Measurements from ENCODE around the gene MET.

DNA sequence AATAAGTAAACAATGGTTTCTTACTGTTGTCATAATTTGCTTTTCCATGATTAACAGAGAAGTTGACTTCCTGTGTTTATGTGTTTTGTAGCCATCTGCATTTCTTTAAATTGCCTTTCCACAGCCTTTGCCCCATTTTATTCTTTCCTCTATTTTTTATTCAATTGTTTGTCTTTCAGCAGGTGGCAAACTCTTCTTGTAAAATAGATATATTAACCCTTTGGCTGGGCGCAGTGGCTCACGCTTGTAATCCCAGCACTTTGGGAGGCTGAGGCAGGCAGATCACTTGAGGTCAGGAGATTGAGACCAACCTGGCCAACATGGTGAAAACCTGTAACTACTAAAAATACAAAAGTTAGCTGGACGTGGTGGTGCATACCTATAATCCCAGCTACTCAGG lies 139.8 kb downstream of the MET start:
- TF ChIP-seq SRF (IDR thresholded peaks at IDR 0.05; ENCODE audit: low read depth in 2 of 2, low read length in 2 of 2) (no peak), HDAC2 (IDR thresholded peaks at IDR 0.05) (no peak), TCF7 (IDR thresholded peaks at IDR 0.05; ENCODE audit: borderline replicate concordance) (no peak), RBBP5 (conservative IDR thresholded peaks at IDR 0.05) (no peak), EZH2 (IDR thresholded peaks at IDR 0.05; ENCODE audit: borderline replicate concordance, control insufficient read depth, low read depth, low read length) (no peak), CBX5 (IDR thresholded peaks at IDR 0.05; ENCODE audit: low read depth) (no peak), POLR2A (IDR thresholded peaks at IDR 0.05; ENCODE audit: low read depth, low read length) (no peak), POLR2AphosphoS5 (IDR thresholded peaks at IDR 0.05; ENCODE audit: low read length) (no peak), RFX5 (IDR thresholded peaks at IDR 0.05; ENCODE audit: low read depth, low read length) (no peak), SREBF2 (IDR thresholded peaks at IDR 0.05; ENCODE audit: low read length) (no peak), NBN (IDR thresholded peaks at IDR 0.05) (no peak)
- TF ChIP-seq, protein P1, sequence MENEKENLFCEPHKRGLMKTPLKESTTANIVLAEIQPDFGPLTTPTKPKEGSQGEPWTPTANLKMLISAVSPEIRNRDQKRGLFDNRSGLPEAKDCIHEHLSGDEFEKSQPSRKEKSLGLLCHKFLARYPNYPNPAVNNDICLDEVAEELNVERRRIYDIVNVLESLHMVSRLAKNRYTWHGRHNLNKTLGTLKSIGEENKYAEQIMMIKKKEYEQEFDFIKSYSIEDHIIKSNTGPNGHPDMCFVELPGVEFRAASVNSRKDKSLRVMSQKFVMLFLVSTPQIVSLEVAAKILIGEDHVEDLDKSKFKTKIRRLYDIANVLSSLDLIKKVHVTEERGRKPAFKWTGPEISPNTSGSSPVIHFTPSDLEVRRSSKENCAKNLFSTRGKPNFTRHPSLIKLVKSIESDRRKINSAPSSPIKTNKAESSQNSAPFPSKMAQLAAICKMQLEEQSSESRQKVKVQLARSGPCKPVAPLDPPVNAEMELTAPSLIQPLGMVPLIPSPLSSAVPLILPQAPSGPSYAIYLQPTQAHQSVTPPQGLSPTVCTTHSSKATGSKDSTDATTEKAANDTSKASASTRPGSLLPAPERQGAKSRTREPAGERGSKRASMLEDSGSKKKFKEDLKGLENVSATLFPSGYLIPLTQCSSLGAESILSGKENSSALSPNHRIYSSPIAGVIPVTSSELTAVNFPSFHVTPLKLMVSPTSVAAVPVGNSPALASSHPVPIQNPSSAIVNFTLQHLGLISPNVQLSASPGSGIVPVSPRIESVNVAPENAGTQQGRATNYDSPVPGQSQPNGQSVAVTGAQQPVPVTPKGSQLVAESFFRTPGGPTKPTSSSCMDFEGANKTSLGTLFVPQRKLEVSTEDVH (IDR thresholded peaks at IDR 0.05; ENCODE audit: low read depth, partially characterized antibody): no peak
- TF ChIP-seq, protein P2, sequence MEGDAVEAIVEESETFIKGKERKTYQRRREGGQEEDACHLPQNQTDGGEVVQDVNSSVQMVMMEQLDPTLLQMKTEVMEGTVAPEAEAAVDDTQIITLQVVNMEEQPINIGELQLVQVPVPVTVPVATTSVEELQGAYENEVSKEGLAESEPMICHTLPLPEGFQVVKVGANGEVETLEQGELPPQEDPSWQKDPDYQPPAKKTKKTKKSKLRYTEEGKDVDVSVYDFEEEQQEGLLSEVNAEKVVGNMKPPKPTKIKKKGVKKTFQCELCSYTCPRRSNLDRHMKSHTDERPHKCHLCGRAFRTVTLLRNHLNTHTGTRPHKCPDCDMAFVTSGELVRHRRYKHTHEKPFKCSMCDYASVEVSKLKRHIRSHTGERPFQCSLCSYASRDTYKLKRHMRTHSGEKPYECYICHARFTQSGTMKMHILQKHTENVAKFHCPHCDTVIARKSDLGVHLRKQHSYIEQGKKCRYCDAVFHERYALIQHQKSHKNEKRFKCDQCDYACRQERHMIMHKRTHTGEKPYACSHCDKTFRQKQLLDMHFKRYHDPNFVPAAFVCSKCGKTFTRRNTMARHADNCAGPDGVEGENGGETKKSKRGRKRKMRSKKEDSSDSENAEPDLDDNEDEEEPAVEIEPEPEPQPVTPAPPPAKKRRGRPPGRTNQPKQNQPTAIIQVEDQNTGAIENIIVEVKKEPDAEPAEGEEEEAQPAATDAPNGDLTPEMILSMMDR (IDR thresholded peaks at IDR 0.05 in 2 of 3, conservative IDR thresholded peaks at IDR 0.05 in 1 of 3; ENCODE audit: control insufficient read depth in 2 of 3, extremely low read depth in 1 of 3, insufficient read depth in 1 of 3, low read depth in 3 of 3, low read length in 3 of 3): no peak
- TF ChIP-seq, protein P3, sequence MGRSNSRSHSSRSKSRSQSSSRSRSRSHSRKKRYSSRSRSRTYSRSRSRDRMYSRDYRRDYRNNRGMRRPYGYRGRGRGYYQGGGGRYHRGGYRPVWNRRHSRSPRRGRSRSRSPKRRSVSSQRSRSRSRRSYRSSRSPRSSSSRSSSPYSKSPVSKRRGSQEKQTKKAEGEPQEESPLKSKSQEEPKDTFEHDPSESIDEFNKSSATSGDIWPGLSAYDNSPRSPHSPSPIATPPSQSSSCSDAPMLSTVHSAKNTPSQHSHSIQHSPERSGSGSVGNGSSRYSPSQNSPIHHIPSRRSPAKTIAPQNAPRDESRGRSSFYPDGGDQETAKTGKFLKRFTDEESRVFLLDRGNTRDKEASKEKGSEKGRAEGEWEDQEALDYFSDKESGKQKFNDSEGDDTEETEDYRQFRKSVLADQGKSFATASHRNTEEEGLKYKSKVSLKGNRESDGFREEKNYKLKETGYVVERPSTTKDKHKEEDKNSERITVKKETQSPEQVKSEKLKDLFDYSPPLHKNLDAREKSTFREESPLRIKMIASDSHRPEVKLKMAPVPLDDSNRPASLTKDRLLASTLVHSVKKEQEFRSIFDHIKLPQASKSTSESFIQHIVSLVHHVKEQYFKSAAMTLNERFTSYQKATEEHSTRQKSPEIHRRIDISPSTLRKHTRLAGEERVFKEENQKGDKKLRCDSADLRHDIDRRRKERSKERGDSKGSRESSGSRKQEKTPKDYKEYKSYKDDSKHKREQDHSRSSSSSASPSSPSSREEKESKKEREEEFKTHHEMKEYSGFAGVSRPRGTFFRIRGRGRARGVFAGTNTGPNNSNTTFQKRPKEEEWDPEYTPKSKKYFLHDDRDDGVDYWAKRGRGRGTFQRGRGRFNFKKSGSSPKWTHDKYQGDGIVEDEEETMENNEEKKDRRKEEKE (IDR thresholded peaks at IDR 0.05): no peak
